ENCODE data around the gene KATNB1. TPM values are rescaled to one million over a fixed set of nuclear protein-coding genes. Genes with fewer than 3 reads are reported as not detected.

KATNB1 gene
- total and polyA plus RNA-seq, 2 experiments from 2014 or later = 31.4 to 65.9 TPM

DNA sequence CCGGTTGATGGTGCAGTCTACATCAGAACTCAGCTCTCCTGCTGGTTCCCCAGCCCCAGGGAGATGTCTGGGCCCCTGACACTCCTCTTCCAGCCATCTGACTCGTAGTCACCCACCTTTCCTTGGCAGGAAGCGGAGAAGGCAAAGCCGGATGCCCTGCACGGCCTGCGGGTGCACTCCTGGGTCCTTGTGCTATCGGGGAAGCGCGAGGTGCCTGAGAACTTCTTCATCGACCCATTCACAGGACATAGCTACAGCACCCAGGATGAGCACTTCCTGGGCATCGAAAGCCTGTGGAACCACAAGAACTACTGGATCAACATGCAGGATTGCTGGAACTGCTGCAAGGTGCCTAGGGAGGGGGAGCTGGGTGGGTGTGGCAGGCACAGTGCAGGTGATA is 28.2 kb upstream of the KATNB1 start:
- H3K27me3 ChIP-seq (ENCODE audit: insufficient read depth) = no peaks in the 10 kb centered on the region
- no peaks in the 10 kb centered on the region for H3F3A ChIP-seq (replicated peaks; ENCODE audit: low read depth)
- no peaks in the 10 kb centered on the region for H3K4me1 ChIP-seq (ENCODE audit: insufficient read depth)
- H3K4me3 ChIP-seq = no peak overlapping the region
- no peaks in the 10 kb centered on the region for H4K20me1 ChIP-seq (replicated peaks; ENCODE audit: insufficient read depth)
- no peak overlapping the region for H3K27ac ChIP-seq (ENCODE audit: low read depth)
- Mint-ChIP-seq H3K4me1 (peaks cover 5% of the 10 kb centered on the region; the same call in 2 of the 3 replicates), H3K4me3 (no peak overlapping the region), H3K27ac (no peak overlapping the region), H3K27me3 (ENCODE audit: insufficient read depth, low read depth, poor library complexity) (peaks cover 5% of the 10 kb centered on the region), H3K9me3 (peaks cover 3% of the 10 kb centered on the region; the same call in 2 of the 3 replicates), H3K36me3 (ENCODE audit: low read depth) (no peaks in the 10 kb centered on the region)
- H3K4me2 ChIP-seq = no peak overlapping the region
- no peak overlapping the region for H2AFZ ChIP-seq
- DNase-seq (ENCODE audit: low spot score) = no peak
- no peaks in the 10 kb centered on the region for H3K9me2 ChIP-seq (ENCODE audit: insufficient read depth)
- TF ChIP-seq, protein P1, sequence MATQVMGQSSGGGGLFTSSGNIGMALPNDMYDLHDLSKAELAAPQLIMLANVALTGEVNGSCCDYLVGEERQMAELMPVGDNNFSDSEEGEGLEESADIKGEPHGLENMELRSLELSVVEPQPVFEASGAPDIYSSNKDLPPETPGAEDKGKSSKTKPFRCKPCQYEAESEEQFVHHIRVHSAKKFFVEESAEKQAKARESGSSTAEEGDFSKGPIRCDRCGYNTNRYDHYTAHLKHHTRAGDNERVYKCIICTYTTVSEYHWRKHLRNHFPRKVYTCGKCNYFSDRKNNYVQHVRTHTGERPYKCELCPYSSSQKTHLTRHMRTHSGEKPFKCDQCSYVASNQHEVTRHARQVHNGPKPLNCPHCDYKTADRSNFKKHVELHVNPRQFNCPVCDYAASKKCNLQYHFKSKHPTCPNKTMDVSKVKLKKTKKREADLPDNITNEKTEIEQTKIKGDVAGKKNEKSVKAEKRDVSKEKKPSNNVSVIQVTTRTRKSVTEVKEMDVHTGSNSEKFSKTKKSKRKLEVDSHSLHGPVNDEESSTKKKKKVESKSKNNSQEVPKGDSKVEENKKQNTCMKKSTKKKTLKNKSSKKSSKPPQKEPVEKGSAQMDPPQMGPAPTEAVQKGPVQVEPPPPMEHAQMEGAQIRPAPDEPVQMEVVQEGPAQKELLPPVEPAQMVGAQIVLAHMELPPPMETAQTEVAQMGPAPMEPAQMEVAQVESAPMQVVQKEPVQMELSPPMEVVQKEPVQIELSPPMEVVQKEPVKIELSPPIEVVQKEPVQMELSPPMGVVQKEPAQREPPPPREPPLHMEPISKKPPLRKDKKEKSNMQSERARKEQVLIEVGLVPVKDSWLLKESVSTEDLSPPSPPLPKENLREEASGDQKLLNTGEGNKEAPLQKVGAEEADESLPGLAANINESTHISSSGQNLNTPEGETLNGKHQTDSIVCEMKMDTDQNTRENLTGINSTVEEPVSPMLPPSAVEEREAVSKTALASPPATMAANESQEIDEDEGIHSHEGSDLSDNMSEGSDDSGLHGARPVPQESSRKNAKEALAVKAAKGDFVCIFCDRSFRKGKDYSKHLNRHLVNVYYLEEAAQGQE (IDR thresholded peaks at IDR 0.05; ENCODE audit: unreplicated experiment) = no peak
- TF ChIP-seq CREB1 (CRISPR knock-in tag; IDR thresholded peaks at IDR 0.05; ENCODE audit: low read depth) (no peak), STAT1 (IDR thresholded peaks at IDR 0.05; ENCODE audit: unreplicated experiment) (no peak), JUNB (IDR thresholded peaks at IDR 0.05; ENCODE audit: unreplicated experiment) (no peak), EZH2 (IDR thresholded peaks at IDR 0.05; ENCODE audit: low read depth, unreplicated experiment) (no peak), ZNF114 (CRISPR knock-in tag; IDR thresholded peaks at IDR 0.05) (no peak), POLR2AphosphoS5 (IDR thresholded peaks at IDR 0.05; ENCODE audit: low read depth) (no peak), NANOG (IDR thresholded peaks at IDR 0.05; ENCODE audit: borderline replicate concordance) (no peak), ZNF331 (CRISPR knock-in tag; IDR thresholded peaks at IDR 0.05; ENCODE audit: low read depth) (no peak), EZH2phosphoT487 (IDR thresholded peaks at IDR 0.05; ENCODE audit: unreplicated experiment) (no peak)
- TF ChIP-seq, protein P2, sequence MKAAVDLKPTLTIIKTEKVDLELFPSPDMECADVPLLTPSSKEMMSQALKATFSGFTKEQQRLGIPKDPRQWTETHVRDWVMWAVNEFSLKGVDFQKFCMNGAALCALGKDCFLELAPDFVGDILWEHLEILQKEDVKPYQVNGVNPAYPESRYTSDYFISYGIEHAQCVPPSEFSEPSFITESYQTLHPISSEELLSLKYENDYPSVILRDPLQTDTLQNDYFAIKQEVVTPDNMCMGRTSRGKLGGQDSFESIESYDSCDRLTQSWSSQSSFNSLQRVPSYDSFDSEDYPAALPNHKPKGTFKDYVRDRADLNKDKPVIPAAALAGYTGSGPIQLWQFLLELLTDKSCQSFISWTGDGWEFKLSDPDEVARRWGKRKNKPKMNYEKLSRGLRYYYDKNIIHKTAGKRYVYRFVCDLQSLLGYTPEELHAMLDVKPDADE (IDR thresholded peaks at IDR 0.05) = no peak
- TF ChIP-seq, protein P3, sequence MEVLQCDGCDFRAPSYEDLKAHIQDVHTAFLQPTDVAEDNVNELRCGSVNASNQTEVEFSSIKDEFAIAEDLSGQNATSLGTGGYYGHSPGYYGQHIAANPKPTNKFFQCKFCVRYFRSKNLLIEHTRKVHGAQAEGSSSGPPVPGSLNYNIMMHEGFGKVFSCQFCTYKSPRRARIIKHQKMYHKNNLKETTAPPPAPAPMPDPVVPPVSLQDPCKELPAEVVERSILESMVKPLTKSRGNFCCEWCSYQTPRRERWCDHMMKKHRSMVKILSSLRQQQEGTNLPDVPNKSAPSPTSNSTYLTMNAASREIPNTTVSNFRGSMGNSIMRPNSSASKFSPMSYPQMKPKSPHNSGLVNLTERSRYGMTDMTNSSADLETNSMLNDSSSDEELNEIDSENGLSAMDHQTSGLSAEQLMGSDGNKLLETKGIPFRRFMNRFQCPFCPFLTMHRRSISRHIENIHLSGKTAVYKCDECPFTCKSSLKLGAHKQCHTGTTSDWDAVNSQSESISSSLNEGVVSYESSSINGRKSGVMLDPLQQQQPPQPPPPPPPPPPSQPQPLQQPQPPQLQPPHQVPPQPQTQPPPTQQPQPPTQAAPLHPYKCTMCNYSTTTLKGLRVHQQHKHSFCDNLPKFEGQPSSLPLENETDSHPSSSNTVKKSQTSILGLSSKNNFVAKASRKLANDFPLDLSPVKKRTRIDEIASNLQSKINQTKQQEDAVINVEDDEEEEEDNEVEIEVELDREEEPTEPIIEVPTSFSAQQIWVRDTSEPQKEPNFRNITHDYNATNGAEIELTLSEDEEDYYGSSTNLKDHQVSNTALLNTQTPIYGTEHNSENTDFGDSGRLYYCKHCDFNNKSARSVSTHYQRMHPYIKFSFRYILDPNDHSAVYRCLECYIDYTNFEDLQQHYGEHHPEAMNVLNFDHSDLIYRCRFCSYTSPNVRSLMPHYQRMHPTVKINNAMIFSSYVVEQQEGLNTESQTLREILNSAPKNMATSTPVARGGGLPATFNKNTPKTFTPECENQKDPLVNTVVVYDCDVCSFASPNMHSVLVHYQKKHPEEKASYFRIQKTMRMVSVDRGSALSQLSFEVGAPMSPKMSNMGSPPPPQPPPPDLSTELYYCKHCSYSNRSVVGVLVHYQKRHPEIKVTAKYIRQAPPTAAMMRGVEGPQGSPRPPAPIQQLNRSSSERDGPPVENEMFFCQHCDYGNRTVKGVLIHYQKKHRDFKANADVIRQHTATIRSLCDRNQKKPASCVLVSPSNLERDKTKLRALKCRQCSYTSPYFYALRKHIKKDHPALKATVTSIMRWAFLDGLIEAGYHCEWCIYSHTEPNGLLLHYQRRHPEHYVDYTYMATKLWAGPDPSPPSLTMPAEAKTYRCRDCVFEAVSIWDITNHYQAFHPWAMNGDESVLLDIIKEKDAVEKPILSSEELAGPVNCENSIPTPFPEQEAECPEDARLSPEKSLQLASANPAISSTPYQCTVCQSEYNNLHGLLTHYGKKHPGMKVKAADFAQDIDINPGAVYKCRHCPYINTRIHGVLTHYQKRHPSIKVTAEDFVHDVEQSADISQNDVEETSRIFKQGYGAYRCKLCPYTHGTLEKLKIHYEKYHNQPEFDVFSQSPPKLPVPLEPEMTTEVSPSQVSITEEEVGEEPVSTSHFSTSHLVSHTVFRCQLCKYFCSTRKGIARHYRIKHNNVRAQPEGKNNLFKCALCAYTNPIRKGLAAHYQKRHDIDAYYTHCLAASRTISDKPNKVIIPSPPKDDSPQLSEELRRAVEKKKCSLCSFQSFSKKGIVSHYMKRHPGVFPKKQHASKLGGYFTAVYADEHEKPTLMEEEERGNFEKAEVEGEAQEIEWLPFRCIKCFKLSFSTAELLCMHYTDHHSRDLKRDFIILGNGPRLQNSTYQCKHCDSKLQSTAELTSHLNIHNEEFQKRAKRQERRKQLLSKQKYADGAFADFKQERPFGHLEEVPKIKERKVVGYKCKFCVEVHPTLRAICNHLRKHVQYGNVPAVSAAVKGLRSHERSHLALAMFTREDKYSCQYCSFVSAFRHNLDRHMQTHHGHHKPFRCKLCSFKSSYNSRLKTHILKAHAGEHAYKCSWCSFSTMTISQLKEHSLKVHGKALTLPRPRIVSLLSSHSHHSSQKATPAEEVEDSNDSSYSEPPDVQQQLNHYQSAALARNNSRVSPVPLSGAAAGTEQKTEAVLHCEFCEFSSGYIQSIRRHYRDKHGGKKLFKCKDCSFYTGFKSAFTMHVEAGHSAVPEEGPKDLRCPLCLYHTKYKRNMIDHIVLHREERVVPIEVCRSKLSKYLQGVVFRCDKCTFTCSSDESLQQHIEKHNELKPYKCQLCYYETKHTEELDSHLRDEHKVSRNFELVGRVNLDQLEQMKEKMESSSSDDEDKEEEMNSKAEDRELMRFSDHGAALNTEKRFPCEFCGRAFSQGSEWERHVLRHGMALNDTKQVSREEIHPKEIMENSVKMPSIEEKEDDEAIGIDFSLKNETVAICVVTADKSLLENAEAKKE (CRISPR knock-in tag; IDR thresholded peaks at IDR 0.05) = no peak
- TF ChIP-seq, protein P4, sequence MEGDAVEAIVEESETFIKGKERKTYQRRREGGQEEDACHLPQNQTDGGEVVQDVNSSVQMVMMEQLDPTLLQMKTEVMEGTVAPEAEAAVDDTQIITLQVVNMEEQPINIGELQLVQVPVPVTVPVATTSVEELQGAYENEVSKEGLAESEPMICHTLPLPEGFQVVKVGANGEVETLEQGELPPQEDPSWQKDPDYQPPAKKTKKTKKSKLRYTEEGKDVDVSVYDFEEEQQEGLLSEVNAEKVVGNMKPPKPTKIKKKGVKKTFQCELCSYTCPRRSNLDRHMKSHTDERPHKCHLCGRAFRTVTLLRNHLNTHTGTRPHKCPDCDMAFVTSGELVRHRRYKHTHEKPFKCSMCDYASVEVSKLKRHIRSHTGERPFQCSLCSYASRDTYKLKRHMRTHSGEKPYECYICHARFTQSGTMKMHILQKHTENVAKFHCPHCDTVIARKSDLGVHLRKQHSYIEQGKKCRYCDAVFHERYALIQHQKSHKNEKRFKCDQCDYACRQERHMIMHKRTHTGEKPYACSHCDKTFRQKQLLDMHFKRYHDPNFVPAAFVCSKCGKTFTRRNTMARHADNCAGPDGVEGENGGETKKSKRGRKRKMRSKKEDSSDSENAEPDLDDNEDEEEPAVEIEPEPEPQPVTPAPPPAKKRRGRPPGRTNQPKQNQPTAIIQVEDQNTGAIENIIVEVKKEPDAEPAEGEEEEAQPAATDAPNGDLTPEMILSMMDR (conservative IDR thresholded peaks at IDR 0.05; ENCODE audit: low read depth in 2 of 2) = no peak
- no peak for ATAC-seq
- no peaks in the 10 kb centered on the region for H3K79me2 ChIP-seq (replicated peaks; ENCODE audit: insufficient read depth)
- no peaks in the 10 kb centered on the region for H3K36me3 ChIP-seq (ENCODE audit: insufficient read depth)

All from GM23338 (cell line).